HT1080 (cell line): ENCODE results near the gene ANKFN1. TPM values are rescaled to one million over a fixed set of nuclear protein-coding genes. Genes with fewer than 3 reads are reported as not detected.

Source experiments
- DNase-seq: peaks from one replicate; pipeline ENCODE4 v3.0.0-alpha.2; 2015; ENCODE audit warnings: low read depth
- total RNA-seq: library from RNA; depleted of rRNA; stranded (reverse); fragments of >200 nt; shearing (Covaris generic); gene quantifications from 2 replicates; pipeline ENCODE4 v1.2.3, GENCODE V29; 2014

ANKFN1 gene
- total RNA-seq, 1 experiment from 2014 or later: 0.10 TPM

DNA sequence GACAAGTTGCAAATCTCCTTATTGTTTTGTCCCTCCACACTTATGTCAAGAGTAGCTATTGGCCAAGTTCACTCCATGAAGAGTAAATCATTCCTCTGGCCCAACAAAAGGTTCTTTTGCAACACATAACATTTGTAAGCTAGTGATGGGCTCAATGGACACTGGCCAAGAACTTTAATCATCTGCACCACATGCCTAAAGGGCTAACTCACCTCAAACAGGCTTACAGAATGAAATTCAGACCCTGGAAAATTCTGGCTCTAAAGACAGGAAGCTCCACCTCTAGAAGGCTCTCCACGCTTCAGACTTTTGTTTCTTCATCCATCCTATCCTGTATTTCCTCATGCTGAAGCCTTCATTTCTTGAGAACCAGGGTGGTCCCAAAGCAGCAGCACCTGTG, 10.9 kb upstream of the ANKFN1 start:
- peak; percentile 77 for DNase-seq

DNA sequence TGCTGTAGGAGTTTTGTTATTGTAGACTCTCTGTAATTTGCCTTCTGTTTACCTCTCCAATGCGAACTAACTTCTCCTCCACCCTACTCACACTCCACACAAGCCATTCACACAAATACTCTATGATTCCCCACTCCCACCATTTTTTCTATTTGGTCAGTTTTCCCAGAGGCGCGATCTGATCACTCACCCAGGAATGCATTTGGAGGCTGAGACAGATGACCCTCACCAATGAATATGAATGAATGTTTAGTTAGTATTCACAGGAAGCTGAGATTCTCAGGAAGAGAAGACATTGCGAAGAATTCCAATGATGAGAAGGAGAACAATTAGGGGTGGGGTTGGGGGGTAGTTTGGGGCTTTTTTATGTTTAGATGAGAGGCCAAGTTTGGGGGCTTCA, 10.5 kb upstream of the ANKFN1 start:
- no peak for DNase-seq

DNA sequence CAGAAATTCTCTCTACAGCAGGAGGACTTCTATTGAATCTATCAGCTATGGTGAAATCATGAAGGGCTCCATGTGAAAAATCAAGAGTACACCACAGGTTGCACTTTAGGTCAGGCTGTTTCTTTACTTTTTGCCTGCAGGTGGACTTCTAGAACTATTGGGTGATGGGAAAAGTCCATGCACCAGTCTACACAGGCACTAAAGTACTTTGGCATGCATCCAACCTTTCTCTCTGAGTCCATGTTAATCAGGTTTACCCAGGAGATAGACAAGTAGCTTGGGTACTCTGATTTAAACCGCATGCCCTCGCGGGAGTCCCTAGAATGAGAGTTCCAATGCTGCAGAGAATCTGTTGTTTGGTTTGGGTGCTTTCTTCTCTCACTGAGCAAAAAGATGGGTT, 9.1 kb upstream of the ANKFN1 start:
- no peak for DNase-seq

DNA sequence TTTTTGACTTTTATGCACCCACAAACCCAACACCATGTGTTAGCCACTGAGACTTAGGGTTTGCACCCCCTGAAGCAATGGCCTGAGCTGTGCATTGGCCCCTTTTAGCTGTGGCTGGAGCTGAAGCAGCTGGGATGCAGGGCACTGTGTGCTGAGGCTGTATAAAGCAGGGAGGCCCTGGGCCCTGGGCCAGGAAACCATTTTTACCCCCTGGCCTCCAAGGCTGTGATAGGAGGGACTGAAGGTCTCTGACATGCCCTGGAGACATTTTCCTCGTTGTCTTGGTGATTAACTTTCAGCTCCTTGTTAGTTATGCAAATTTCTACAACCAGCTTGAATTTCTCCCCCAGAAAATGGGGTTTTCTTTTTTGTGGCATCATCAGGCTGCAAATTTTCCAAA, 6.7 kb upstream of the ANKFN1 start:
- DNase-seq: no peak

DNA sequence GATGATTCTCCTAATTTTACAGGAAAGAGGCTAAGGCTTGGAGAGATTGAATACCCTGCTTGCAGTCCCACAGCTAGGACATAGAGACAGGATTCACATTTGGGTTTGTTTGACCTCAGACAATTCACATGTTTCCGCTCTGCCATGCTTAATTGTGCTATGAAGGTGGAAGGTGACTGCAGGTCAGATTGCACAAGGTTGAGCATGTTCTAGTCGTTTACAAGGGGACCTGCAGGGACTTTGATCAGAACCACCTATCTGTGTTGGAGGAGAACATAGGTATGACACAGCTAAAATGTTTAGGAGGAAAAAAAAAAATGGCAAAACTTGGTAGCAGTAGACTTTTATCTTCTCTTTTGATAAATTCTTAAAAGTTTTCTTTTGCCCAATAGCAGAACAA, 4.9 kb upstream of the ANKFN1 start:
- no peak for DNase-seq

DNA sequence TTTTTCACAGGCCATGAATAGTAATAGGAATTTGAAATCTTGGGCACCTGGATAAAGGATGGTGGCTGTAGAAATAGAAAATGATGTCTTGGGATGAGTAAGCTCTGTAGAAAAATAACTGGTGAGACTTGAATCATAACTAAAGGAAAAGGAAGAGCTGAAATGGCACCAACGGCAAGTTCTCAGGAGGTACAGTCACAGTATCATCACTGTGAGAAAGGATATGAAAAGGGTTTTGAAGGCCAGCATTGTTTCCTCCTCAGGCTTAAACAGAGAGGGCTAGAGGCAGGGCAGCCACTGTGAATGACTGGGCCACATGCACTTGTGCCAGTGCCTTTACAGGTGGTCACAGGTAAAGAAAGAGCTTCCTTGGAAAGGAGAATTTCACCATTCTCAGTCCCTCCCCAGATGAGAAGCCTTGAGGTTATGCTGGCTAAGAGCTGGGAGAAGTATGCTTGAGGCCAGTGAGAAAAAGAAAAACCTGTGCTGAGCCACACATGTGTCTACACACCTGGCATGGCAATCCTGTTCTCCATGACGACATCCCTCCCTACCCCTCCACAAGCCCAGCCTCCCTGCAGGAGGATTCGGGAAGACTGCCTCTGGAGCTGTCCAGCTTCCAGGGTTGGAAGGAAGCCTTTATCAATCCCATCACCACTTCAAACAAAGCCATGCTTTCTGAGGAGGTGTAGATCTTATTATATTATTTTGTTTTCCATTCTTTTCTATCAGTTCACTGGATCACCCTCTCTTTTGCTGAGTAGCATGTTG, 3.8 kb upstream of the ANKFN1 start:
- peak; percentile 78 for DNase-seq

DNA sequence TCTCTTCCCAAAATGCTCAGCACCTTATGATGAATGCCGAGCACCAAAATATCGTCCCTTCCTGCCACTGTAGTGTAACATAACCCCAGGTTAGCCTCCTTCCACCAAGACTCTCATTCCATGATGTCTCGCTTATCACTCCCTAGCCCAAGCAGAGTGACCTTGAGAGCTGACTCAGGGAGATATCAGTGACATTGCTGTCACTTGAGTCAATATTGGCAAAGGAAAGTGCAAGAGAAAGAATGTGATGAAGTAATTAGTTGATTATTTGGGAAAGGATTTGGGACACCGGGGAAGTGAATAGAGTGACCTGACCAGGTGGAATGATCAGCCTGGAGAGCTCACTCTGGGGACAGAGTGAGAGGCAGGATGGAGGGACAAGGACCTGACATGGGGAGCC, 2.6 kb upstream of the ANKFN1 start:
- DNase-seq: peak; percentile 37

DNA sequence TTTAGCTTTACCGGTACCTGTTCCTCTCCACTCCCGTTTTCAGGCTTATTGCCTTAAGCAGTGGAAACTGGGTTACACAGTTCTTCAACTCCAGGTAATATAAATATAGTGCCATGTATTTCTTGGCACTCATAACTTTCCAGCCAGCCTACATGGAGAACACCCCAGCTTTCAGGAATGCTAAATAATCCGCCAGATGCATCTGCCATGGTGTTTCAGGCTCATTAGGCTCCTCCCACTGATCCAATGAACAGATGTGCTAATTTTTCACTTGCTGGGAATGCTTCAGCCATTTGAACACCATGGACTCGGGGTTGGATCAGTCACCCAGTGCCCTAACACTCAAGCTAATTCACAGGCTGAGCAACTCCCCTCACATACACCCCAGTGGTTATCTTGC, 4.6 kb downstream of the ANKFN1 start:
- no peak for DNase-seq

DNA sequence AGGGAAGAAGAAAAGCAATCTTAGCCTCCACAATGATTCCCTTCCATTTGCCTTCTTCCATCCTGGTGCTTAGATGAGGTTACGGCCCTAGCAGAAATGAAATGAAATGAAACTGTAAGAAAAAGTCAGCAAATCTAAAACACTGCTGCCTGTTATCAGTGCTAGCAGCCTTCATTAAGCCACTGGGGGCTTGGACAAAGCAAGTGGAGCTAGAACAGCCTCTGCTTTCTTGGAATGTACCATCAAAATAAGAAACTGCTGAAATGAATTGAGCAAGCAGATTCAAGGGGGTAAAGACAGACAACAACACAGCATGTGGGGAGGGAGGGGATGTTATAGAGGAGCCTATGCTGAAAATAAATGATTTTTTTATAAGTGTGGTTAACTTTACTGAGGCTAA, 5.1 kb downstream of the ANKFN1 start:
- DNase-seq: no peak

DNA sequence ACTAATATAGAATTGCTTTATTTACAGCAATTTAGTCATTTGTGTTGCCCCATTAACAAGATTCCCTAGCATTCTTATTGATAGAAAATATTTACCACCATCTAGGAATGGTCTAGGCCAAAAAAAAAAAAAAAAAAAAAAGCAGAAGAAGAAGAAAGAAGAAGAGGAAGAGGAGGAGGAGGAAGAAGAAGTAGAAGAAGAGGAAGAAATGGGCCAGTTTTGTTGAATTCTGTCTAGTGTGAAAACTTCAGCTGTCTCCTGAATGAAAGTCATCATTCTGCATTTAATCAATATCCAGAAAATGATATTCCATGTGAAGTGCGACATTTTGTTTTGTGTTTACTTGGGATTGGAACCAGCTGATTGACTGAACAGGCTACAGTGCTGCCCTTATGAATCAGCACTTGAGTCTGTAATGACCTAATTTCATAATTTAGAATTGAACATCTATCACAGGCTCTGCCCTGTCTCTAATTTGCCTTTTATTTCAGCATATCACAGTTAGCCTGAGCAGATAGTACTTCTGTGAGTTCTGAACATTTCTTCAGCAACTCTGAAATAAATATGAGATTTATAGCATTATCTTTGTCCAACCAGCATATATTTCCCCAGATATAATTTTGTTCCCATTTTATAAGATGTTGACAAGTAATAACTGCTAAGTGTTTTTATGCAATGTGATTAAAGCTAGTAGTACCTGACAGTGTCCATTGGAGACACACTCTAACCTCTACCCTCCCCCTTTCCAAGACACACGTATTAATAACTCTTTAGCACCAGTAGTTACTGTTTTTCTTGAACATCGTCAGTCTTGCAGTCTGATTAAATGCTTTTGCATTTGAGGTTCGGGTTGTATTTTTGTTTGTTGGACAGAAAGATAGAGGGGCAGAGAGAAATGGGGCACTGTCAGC, 5.9 kb downstream of the ANKFN1 start:
- no peak for DNase-seq

DNA sequence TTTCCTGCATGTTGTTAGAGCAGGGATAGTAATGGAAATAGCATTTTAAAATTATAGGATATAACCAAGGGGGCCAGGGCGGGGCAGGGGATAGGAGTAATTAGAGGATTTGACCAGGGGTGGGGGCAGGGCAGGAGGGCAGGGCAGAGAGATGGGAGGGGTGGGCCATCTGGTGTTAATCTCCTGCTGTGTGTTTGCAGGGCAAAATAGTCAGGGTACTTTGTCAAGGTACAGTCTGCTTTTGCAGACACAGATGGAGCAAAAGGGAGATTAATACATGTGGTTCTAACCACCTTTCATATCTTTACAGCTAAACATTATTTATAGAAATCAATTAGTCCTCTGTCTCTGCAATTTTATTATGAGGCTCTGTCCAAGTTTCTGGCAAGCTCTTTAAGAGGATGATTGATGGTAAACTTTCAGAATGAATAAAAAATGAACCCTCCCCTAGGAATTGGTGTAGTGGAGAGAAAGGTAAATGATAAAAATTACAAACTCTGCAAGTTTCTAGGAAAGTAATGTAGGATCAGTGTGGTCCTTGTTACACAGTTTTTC, 6.6 kb downstream of the ANKFN1 start:
- DNase-seq: no peak

DNA sequence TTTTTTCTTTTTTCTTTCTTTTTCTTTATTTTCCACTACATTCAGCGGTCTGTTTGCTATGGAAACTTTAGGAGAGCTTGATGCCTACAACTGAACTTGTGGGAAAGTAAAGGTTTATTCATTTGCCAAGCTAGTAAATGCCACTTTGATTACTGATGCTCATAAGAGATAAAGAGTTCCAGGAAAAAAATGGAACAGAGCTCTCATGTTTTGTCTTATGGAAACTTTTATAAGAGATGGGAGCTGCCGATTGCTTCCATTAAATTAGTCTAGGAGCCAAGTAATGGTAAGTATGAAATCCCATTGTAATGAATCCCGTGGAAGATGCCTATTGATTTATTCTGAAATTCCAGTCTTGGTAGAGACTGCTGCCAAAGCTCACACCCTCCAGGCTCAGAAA, 7.1 kb downstream of the ANKFN1 start:
- no peak for DNase-seq

DNA sequence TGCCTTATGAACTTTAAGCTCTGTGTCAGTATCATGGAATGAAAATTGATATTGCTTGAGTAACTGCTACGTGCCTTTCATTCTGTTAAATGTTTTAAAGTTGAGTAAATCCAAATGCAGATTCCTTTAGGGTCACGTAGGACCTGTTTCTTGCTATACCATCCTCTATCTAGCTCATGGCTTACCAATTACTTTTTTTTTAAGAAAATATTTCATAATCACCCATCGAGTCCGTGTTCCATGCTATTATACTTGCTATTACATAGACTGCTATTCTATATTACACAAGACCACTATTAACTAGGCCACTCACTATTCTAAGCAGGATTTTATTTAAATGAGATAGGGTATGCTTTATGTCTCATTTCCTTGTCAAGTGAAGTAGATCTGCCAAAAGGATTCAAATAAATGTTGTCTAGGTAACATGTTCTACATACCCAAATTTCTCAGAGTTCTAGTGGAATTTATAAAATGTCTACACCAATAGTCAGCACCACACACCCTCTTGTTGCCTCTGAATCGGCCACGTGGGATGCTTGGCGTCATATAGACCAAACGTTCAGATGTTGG, 11.9 kb downstream of the ANKFN1 start:
- DNase-seq: no peak

DNA sequence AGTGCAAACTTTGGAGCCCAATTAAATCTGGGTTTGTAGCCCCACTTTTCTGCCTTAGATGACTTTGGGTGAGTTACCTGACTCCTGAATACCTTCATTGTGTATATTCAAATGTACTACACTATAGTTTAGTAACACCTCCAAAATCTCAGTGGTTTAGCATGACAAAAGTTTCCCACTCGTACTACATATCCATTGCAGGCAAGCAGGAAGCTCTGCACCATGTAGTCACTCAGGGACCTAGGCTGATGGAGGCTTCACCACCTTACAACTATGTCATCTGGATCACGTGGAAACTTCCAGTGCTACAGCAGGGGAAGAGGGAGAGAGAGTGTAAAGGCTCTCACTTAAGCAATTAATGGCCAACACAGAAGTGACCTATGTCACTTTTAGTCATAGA, 14.2 kb downstream of the ANKFN1 start:
- DNase-seq: no peak

DNA sequence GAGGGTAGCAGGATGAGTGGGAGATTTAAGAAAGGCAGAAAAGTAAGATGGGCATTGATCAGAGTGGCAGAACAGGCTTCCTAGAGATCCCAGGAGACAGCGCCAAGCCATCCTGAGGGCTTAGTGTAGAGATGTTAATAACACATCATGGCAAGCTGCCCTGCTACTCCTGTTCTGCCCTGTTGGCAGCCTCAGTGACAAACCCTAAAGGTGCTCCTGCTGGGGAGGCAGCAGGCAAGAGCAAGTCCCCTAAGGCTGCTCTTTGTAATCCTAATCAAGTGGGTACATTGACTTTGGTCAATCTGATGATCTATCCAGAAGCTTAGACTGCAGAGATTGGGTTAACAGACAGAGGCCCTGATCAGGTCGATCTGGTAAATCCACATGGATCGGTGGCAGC, 16.3 kb downstream of the ANKFN1 start:
- no peak for DNase-seq

DNA sequence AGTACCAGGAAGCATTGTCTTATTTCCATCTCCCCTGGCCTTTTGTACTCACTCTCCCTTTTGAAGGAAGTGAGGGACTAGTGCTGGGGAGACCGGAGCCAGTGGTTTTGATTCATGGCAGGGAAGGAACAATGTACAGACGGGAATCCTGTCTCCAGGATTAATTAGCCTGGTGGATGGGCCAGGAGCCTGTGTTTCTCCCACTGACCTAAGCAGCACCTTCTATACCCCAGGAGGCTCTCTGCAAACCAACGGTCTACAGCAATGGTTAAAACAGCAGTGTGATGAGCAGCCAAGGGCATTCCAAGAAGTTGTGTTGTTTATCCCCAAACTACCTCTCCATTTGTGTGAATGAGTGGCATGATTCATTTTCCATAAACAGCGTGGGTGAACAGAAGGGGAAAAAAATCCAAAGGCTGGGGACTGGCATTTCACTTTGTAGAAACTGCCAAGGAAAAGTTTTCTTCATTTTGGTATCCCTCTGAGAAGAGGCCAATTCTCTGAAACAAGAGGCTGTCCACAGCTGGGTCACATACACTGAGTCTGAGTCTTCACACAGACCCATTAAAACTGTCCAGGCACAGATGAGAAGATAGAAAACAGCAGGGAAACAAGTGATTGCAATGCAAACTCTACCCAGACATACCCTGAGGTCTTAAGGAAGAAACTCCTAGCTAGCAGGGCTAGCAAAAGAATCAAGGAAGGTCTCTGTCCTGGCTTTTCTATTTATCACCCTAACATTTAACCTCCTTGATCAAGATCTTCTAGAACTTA, 18.1 kb downstream of the ANKFN1 start:
- DNase-seq: no peak

DNA sequence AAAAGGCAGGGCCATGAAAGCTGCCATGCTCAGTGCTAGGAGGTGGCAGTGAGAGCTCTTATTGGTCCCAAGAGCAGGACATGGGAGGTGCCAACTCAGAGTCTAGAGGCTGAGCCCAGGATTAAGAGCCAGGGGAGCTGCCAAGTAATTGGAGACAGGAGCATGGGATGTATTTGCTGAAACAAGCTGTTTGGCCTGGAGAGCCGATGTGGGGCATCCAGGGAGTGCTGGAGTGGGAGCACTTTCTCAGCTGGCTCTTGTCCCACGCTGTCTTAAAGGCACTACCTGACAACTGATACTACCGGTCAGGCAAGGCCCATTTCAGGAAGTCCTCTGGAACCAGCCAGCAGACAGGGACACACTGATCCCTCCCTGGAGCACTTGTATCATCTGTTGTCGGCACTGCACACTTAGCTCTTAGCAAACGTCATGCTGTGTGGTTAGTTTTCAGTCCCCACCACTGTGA, 19.3 kb downstream of the ANKFN1 start:
- DNase-seq: no peak

DNA sequence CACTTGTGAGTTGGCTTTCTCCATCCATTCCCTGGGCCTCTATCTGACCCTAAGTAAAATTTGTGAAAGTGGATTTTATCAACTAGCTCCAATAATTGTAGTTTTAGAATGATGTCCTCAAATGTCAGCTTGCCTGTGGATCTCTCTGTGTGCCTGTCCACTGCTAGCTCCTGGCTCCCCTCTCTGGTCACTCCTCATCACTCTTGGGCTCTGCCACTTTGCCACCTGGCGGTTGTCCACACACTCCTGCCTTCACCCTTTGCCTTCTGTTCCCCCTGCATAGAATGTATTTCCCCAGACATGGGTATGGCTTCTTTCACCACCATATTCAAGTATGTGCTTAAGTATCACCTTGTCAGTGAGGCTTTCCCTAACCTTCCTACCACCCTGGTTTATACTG, 19.8 kb downstream of the ANKFN1 start:
- no peak for DNase-seq

DNA sequence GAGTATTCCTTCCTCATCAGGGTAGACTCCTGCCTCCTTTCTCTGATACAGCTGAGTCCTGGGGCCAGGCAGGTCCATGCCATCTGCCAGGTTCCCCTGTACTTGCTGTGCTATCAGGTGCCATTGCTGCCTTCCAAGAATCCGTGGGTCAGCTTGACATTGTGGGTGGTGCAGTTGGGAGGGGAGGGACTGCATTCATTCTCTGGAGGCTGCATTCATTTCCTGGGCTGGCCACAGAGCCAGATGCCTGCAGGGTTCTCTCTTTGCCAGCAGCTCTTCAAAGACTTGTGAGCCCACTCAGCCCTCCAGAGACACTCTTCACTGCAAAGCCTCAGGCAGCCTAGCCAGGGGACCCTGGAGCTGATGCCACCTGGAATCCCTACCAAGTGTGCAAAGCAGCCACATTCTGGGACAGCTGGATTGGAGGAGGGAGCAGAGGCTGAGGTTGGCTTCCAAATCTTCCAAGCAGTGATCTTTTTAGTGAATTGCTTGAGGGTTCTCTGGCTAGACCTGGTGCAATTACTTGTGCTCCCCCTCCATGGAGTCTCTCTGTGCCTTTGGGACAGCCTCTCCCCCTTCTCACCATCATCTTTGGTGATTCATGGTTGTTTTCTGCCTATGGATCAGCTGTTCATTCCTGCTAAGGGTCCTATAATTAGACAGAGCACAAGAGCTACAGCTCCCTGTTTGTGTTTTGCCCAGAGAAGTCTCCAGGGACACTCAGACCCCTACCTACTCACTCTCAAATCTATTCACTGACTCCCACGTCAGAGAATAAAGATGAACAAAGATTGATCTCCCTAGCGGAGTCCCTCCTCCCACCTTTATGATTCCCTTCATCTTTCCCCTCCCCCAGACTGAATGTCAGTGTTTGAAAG, 20.9 kb downstream of the ANKFN1 start:
- peak; percentile 32 for DNase-seq

DNA sequence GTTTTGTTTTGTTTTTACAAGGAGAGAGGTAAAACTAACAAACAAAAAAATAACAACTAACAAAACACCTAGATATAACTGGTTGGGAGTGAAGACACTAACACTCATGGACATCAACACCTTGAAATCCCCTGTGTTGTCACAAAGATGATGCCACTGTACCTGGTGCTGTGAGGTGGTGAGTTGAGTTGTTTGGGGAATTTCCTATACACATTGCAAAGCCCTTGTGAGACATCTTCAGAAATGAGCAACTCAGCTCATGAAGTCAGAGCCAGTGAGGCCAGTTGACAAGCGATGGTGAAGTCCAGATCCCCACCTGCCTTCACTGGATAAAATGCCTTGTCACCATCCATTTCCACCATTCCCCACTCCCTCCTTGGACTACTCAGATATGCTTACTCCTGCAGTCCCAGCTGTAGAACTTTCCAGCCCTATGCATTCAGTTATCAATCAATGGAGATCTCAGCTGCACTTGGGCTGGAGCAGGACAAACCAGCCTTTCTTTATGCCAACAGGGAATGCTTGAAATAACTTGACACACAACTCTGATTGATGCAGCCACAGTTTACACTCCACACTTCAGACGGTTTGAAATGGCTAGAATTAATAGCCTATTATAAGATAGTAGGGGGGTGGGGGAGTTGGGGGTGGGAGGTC, 22.2 kb downstream of the ANKFN1 start:
- no peak for DNase-seq
